Upper lobe of right lung (tissue), 1 donor: ENCODE measurements around the gene GNA14. TPM values are rescaled to one million over a fixed set of nuclear protein-coding genes. Genes with fewer than 3 reads are reported as not detected.
A peak's percentile ranks its signal among the peaks of the same experiment; 100 is the strongest.
"Not testable (repeated sequence)": the region's sequence is repeated elsewhere in the genome, so short reads cannot be mapped to it uniquely, and the experiment has no call there.

Experiments
- ATAC-seq: fragments of 200-7000 bp; cut with Tn5 transposase; one replicate; pipeline ENCODE4 v1.9.1; 2020; ENCODE audit warnings: mild to moderate bottlenecking, moderate library complexity
- DNase-seq: peaks from one replicate; pipeline ENCODE4 v3.0.0-alpha.2; 2020
- H3K27ac ChIP-seq: fragments of 200-600 bp; one replicate; pipeline ENCODE4 v1.8.0; 2022
- H3K27me3 ChIP-seq: fragments of 200-600 bp; one replicate; pipeline ENCODE4 v1.8.0; 2022; ENCODE audit warnings: mild to moderate bottlenecking
- H3K36me3 ChIP-seq: fragments of 200-600 bp; one replicate; pipeline ENCODE4 v1.8.0; 2022
- H3K4me1 ChIP-seq: fragments of 200-600 bp; one replicate; pipeline ENCODE4 v1.8.0; 2022
- H3K4me3 ChIP-seq: fragments of 200-600 bp; one replicate; pipeline ENCODE4 v1.8.0; 2022; ENCODE audit warnings: mild to moderate bottlenecking
- H3K9me3 ChIP-seq: fragments of 200-600 bp; one replicate; pipeline ENCODE4 v1.8.0; 2022
- CTCF ChIP-seq: fragments of 200-600 bp; IDR thresholded peaks from one replicate; pipeline ENCODE4 v1.8.0; 2022; ENCODE audit warnings: antibody characterized with exemption
- intact Hi-C: fragments of 100-400 bp; cut with DNase I; formaldehyde crosslinking; loops from one replicate; pipeline ENCODE4 v1.11.0; 2022
- long read RNA-seq: library from polyadenylated mRNA; unstranded; transcript quantifications from one replicate; pipeline ENCODE4 v2.0.0, GENCODE V29; 2021
- total RNA-seq: library from RNA; stranded (reverse); fragmentation: NEBNext Ultra II Directional; extraction: Animal tissue kit (Norgen Biotek cat#: 25700); gene quantifications from one replicate; pipeline ENCODE4 v1.2.1, GENCODE V29; 2021
- donor health status: DM: no; HTN: yes; CAD: no; lungs with severe emphysema.

GNA14 gene
- total RNA-seq = 15.7 TPM
- long read RNA-seq, transcript GNA14-201 (7 exons, 2,482 nt) = major isoform, 33 of 38 reads
- long read RNA-seq, partial matches to known transcripts = 0 of 38 reads
- long read RNA-seq, other reads (novel, unspliced or antisense) = 5 of 38 reads

- no peak for TF ChIP-seq CTCF
- intact Hi-C loops = no loop called here
- Histone ChIP-seq H3K4me3 (peak within 1 kb of the TSS; percentile 69), H3K9me3 (no peaks in the 10 kb centered on the region), H3K4me1 (peaks cover 11% of the 10 kb centered on the region), H3K27ac (peak within 1 kb of the TSS; percentile 63), H3K36me3 (no peaks in the 10 kb centered on the region), H3K27me3 (no peaks in the 10 kb centered on the region)
- DNase-seq = peak; percentile 82
- peak; percentile 74 for ATAC-seq
These were observed at the start of gene GNA14 for GRCh38 chr9:77648234-77649108. GNA14 (minus strand) TSS chr9:77648322; CDS start chr9:77647793, 529 bp downstream.

DNA sequence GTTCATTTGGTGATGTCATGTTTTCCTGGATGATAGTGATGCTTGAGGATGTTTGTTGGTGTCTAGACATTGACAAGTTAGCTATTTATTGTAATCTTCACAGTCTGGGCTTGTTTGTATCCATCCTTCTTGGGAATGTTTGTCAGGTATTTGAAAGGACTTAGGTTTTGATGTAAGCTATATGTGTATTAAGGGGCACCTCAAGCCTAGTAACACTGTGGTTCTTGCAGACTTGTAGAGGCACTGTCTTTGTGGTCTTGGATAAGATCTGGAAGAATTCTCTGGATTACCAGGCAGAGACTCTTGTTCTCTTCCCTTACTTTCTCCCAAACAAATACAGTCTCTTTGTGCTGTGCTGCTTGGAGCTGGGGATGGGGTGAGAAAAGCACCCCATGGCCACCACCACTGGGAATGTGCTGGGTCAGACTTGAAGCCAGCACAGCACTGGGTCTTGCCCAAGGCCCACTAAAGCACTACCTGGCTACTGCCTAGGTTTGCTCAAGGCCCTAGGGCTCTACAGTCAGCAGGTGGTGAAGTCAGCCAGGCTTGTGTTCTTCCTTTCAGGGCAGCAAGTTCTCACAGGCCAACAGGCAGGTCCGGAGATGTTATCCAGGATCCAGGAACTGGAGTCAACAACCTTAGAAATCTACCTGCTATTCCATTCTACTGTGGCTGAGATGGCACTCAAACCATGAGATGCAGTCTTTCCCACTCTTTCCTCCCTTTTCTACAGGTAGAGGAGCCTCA lies 49.3 kb upstream of the GNA14 start:
- Histone ChIP-seq H3K9me3 (no peaks in the 10 kb centered on the region), H3K27ac (no peak overlapping the region), H3K27me3 (no peaks in the 10 kb centered on the region), H3K36me3 (no peaks in the 10 kb centered on the region), H3K4me1 (no peaks in the 10 kb centered on the region), H3K4me3 (no peak overlapping the region)
- no peak for TF ChIP-seq CTCF
- ATAC-seq = no peak
- intact Hi-C loops = no loop called here
- DNase-seq = no peak

DNA sequence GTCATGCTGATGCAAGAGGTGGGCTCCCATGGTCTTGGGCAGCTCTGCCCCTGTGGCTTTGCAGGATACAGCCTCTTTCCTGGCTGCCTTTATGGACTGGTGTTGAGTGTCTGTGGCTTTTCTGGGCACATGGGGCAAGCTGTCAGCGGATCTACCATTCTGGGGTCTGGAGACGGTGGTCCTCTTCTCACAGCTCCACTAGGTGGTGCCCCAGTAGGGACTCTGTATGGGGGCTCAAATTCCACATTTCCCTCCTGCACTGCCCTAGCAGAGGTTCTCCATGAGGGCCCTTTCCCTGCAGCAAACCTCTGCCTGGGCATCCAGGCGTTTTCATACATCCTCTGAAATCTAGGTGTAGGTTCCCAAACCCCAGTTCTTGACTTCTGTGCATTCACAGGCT lies 42.6 kb upstream of the GNA14 start:
- intact Hi-C loops, DNase-seq, H3K36me3 ChIP-seq, H3K27me3 ChIP-seq, H3K4me1 ChIP-seq, H3K4me3 ChIP-seq, H3K27ac ChIP-seq, H3K9me3 ChIP-seq, ATAC-seq: not testable (repeated sequence)

- H3K4me3 ChIP-seq, ATAC-seq, H3K27ac ChIP-seq, intact Hi-C loops, H3K36me3 ChIP-seq, H3K4me1 ChIP-seq, H3K27me3 ChIP-seq, H3K9me3 ChIP-seq, DNase-seq: not testable (repeated sequence)
These were observed 42.0 kb upstream of the GNA14 start for GRCh38 chr9:77690119-77690518.

- H3K4me1 ChIP-seq, DNase-seq, H3K27me3 ChIP-seq, H3K36me3 ChIP-seq, ATAC-seq, H3K9me3 ChIP-seq, intact Hi-C loops, H3K4me3 ChIP-seq, H3K27ac ChIP-seq: not testable (repeated sequence)
These were observed 39.6 kb upstream of the GNA14 start for GRCh38 chr9:77687737-77688136.

GRCh38 chr9:77680581-77680980 lies 32.5 kb upstream of the GNA14 start:
- intact Hi-C loops = no loop called here
- Histone ChIP-seq H3K9me3 (no peaks in the 10 kb centered on the region), H3K36me3 (no peaks in the 10 kb centered on the region), H3K4me3 (no peak overlapping the region), H3K27ac (no peak overlapping the region), H3K4me1 (no peaks in the 10 kb centered on the region), H3K27me3 (no peaks in the 10 kb centered on the region)
- TF ChIP-seq CTCF = no peak
- DNase-seq (no peak), ATAC-seq (no peak)
